Activated T-cell treated with anti-CD3 and anti-CD28 coated beads for 1 hour (primary cell): ENCODE results near the gene RNASE7.

Experiments
- DNase-seq: peaks from one replicate; pipeline ENCODE4 v3.0.0-alpha.2; 2020; ENCODE audit warnings: low read depth

The RNASE7 gene

GRCh38 chr14:21043974-21044618 is 1.9 kb downstream of the RNASE7 start:
- no peak for DNase-seq

GRCh38 chr14:21047378-21047781 is 5.2 kb downstream of the RNASE7 start:
- DNase-seq: no peak

- no peak for DNase-seq
Observed at GRCh38 chr14:21048638-21049037, 6.5 kb downstream of the RNASE7 start.

GRCh38 chr14:21049271-21049673 is 7.1 kb downstream of the RNASE7 start:
- DNase-seq: no peak

GRCh38 chr14:21050597-21050996 is 8.4 kb downstream of the RNASE7 start:
- DNase-seq: no peak

GRCh38 chr14:21053184-21054122 is 11.3 kb downstream of the RNASE7 start:
- no peak for DNase-seq

- DNase-seq: no peak
Observed at GRCh38 chr14:21054123-21054767, 12.1 kb downstream of the RNASE7 start.

GRCh38 chr14:21054768-21055145 is 12.6 kb downstream of the RNASE7 start:
- no peak for DNase-seq

GRCh38 chr14:21055432-21056117 is 13.4 kb downstream of the RNASE7 start:
- DNase-seq: no peak

GRCh38 chr14:21056520-21057163 is 14.5 kb downstream of the RNASE7 start:
- DNase-seq: no peak

- no peak for DNase-seq
Observed at GRCh38 chr14:21057803-21058675, 15.9 kb downstream of the RNASE7 start, which contains the start of gene RNASE8. TSS of gene RNASE8 (plus strand) at chr14:21057822. CDS start at chr14:21057893, 71 bp downstream.

- DNase-seq: no peak
Observed at GRCh38 chr14:21058903-21059302, 16.7 kb downstream of the RNASE7 start.

- DNase-seq: no peak
Observed at GRCh38 chr14:21059842-21060613, 17.9 kb downstream of the RNASE7 start.

- DNase-seq: no peak
Observed at GRCh38 chr14:21060614-21061346, 18.6 kb downstream of the RNASE7 start.

- DNase-seq: no peak
Observed at GRCh38 chr14:21061347-21061668, 19.1 kb downstream of the RNASE7 start.

- DNase-seq: no peak
Observed at GRCh38 chr14:21063479-21063878, 21.3 kb downstream of the RNASE7 start.

- DNase-seq: no peak
Observed at GRCh38 chr14:21066882-21067502, 24.8 kb downstream of the RNASE7 start.

GRCh38 chr14:21068521-21069387 is 26.6 kb downstream of the RNASE7 start:
- no peak for DNase-seq
